GM06990 (cell line): ENCODE results near the gene STIM2.

ENCODE experiments used
- DNase-seq: peaks from one replicate; pipeline ENCODE4 v3.0.0-alpha.2; 2011; ENCODE audit not compliant: insufficient read length; ENCODE audit errors: extremely low read depth
- H3K27me3 ChIP-seq: replicated peaks from 2 replicates; pipeline ENCODE4 v1.6.0; 2011; ENCODE audit warnings: low read length; ENCODE audit not compliant: control insufficient read depth, insufficient read depth
- H3K36me3 ChIP-seq: 2 replicates; pipeline ENCODE4 v1.5.1; 2011; ENCODE audit warnings: low read length; ENCODE audit not compliant: control insufficient read depth, insufficient read depth
- H3K4me3 ChIP-seq: replicated peaks from 2 replicates; pipeline ENCODE4 v1.5.1; 2011; ENCODE audit warnings: low read depth, mild to moderate bottlenecking, control low read depth, low read length
- CTCF ChIP-seq: IDR thresholded peaks from 2 replicates; pipeline ENCODE4 v1.5.1; 2011; ENCODE audit warnings: low read length, control low read depth, mild to moderate bottlenecking, inconsistent platforms; ENCODE audit not compliant: insufficient read depth, poor library complexity, severe bottlenecking

STIM2 gene

GRCh38 chr4:26866781-26867180 lies 6.1 kb downstream of the STIM2 start:
- Histone ChIP-seq H3K36me3 (no peaks in the 10 kb centered on the region), H3K27me3 (no peaks in the 10 kb centered on the region), H3K4me3 (no peak overlapping the region)
- no peak for DNase-seq
- TF ChIP-seq CTCF, result no peak

GRCh38 chr4:26867914-26868684 lies 7.5 kb downstream of the STIM2 start:
- no peak overlapping the region for H3K4me3 ChIP-seq
- DNase-seq, result no peak
- TF ChIP-seq CTCF, result no peak
- H3K36me3 ChIP-seq, result no peaks in the 10 kb centered on the region
- no peaks in the 10 kb centered on the region for H3K27me3 ChIP-seq

- DNase-seq, result no peak
- Histone ChIP-seq H3K4me3 (no peak overlapping the region), H3K36me3 (no peaks in the 10 kb centered on the region), H3K27me3 (no peaks in the 10 kb centered on the region)
- TF ChIP-seq CTCF, result no peak
These were observed 10.1 kb downstream of the STIM2 start for GRCh38 chr4:26870576-26871262.

- DNase-seq, result no peak
- Histone ChIP-seq H3K4me3 (no peak overlapping the region), H3K27me3 (no peaks in the 10 kb centered on the region), H3K36me3 (no peaks in the 10 kb centered on the region)
- no peak for TF ChIP-seq CTCF
These were observed 11.0 kb downstream of the STIM2 start for GRCh38 chr4:26871611-26872010.

- H3K27me3 ChIP-seq, result no peaks in the 10 kb centered on the region
- DNase-seq, result no peak
- no peaks in the 10 kb centered on the region for H3K36me3 ChIP-seq
- no peak overlapping the region for H3K4me3 ChIP-seq
- no peak for TF ChIP-seq CTCF
These were observed 12.9 kb downstream of the STIM2 start for GRCh38 chr4:26873391-26874026.
